HG03045 (cell line): Measurements from ENCODE around the gene BCAR3.

Experiments
- ATAC-seq: cut with Tn5 transposase; IDR thresholded peaks from one replicate; pipeline ENCODE4 v1.9.1; 2021; ENCODE audit warnings: mild to moderate bottlenecking, moderate library complexity; ENCODE audit not compliant: unreplicated experiment

The BCAR3 gene

DNA sequence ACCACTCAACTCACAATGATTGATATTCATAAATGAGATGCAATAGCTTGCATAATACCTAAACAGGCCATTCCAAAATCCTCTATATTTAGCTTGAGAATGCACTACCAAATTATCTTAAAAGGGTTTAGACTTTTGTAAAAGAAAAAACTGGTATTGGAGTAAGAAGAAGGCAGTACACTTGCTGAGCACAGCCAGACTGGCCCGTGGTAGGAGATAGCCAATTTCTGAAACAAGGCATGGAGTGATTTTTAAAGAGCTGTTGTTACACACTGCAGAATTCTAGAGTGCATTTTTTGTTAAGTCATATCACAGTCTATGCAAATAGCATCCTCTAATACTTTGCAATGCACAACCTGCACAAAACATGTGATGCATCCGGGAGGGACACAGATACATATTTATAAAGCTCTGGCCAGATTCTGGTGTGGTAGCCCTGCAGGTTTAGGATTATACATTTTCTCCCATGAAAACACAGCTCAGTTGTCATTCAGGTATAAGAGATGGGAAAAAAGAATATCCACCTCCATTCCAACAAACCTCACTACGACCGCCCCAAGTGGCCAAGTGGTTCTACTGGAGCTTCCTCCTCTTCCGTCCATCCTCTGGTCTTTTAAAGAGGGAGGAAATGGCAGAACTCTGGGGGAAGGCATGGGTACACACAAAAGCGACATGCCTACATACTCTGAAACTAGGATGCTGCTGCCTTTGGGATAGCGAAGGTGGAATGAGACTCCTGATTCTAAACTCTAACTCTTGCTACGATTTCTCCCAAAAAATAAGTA, 40.8 kb downstream of the BCAR3 start:
- ATAC-seq = no peak

DNA sequence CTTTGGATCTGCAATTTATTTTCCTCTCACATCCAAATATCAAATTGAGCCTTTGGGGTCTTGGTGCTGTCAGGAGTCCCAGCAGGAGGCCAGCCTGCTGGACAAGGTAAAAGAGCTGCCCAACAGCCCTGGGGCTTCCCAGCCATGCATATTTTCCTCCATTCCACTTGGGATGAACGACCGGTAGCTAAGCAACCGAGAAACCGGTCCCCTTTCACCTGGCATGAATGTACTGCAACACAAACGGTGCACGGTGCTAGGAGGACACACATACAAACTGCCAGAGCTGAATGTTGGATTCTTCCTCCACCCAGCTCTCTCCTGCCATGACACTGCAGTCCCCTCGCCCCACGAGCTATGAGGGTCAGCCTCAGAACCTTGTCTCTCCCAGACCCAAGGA, 42.7 kb downstream of the BCAR3 start:
- no peak for ATAC-seq

DNA sequence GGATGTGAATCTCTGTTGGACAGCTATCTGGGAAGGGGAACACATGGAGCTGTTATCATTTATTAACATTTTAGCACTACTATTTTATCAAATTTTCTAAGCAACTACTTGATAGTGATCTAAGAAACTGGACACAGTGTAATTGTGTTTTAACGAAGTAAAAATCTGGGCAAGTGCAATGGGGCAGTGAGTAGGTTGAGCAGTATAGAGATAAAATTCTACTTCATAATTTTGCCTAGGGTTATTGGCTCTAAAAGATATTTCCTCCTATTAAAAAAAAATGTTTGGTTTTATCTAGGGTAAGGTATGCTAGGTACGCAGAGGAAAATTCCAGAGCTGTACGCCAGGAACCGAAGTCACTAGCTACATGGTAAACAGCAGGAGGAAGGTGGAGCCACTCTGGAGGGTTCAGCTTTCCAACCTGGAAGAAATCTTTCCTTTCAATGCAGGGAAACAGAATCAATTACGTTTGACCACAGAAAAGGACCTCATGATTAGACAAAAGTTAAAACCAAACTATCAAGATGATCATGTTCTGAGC, 43.3 kb downstream of the BCAR3 start:
- no peak for ATAC-seq

DNA sequence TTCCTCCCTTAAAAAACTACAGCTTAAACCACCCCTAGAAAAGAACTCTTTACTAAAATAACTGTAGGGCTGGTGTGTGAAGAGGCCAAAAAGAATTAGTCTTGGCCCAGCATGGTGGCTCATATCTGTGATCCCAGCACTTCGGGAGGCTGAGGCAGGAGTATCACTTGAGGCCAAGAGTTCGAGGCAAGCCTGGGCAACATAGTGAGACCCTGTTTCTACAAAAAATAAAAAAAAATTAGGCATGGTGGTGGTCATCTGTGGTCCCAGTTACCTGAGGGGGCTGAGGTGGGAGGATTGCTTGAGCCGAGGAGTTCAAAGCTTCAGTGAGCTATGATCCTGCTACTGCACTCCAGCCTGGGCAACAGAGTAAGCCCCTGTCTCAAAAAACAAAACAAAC, 44.9 kb downstream of the BCAR3 start:
- ATAC-seq = no peak

DNA sequence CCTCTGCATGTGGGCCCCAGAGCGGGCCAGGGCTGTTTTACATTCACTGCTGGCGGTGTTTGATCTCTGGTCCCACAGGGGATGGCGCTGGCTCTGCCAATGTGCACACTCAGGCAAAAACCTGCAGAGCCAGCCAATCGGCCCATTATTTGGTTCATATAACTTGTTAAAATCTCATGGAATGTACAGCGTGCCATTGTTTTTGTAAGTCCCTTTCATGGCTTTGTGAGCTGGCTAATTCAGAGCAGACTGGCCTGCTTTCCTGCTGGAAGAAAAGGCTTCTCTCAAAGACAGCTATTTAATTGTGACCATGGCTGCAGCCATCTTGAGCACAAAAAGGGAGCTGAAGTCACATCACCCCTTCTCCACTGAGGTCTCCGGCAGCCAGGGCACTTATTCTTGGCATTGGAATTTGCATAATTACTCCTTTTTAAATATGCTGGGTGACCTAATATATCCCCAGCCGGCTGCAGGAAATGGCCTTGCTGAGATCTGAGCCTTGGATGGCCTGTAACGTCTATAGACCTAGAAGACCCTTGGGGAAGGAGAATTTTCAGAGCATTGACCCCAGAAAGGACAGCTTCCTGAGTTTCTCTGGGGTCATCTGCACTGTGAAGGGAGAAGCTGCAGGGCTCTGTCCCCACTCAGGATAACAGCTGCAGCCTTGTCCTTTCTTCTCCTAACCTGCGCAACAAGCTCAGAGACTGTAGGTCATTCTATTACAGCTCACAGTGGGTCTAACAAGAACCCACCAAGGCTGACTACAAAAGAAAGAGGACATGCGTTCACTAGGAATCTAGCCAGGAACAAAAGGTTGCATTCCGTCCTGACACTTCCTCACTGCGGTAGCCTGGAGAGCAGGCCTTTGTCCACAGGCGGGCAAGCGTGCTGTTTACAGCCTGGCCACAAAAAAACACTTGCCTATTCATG, 45.8 kb downstream of the BCAR3 start:
- no peak for ATAC-seq

DNA sequence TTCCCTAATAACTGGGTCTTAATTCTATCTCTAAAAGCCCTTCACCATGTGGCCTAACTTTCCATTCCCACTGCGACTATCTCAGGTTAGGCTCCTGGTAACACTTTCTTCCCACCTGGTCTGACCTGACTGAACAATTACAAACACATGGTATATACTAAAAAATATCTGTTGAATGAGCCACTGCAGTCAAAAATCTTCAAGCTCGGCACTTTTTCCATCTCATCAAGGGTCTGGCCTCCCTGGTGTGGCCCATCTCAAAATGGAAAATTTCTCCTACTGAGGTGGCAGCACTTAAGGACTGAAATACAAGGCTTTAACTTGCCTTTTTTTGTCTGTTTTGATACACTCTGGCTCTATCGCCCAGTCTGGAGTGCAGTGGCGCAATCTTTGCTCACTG, 48.3 kb downstream of the BCAR3 start:
- no peak for ATAC-seq

DNA sequence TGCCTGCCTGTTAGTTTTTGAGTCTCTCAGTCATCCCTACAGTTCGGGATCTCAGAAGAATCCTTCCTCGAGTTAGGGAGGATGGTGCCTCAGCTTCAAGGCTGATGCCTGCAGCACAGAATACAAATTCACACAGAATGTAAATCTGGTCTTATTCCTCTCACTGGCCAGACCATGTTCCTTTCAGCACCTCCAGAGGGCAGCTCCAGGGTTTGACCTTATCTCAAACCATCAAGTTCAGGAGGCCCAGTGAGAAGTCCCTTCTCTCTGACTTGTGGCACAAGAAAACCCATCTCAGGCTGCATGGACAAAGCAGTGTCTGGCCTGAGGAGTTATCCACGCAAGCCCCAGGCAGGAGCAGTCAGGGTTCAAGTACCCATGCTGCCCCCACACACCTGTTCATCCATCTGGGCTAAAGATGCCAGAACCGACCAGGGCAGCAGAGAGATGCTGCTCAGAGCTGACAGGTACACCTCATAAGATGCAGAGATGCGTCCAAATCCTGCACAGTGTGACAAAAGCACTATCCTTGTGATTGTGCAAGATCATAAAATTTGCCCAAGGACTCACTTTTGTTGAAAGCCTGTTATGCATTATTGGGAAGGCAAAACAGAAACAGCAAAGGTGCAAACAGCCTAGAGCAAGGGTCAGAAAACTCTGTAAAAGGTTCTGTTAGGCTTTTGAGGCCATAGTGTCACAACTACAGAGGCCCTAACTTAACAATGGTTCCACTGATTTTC, 49.8 kb downstream of the BCAR3 start:
- ATAC-seq = no peak

DNA sequence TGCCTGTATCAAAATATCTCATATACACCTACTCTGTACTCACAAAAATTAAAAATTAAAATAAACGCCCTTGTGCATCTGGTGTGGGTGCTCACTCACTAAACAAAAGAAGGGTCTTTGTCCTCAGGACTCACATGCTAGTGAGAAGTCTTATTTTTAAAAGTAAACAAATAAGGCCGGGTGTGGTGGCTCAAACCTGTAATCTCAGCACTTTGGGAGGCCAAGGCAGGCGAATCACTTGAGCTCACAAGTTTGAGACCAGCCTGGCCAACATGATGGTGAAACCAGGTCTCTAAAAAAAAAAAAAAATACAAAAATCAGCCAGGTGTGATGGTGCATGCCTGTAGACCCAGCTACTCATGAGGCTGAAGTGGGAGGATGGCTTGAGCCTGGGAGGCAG, 51.5 kb downstream of the BCAR3 start:
- no peak for ATAC-seq

DNA sequence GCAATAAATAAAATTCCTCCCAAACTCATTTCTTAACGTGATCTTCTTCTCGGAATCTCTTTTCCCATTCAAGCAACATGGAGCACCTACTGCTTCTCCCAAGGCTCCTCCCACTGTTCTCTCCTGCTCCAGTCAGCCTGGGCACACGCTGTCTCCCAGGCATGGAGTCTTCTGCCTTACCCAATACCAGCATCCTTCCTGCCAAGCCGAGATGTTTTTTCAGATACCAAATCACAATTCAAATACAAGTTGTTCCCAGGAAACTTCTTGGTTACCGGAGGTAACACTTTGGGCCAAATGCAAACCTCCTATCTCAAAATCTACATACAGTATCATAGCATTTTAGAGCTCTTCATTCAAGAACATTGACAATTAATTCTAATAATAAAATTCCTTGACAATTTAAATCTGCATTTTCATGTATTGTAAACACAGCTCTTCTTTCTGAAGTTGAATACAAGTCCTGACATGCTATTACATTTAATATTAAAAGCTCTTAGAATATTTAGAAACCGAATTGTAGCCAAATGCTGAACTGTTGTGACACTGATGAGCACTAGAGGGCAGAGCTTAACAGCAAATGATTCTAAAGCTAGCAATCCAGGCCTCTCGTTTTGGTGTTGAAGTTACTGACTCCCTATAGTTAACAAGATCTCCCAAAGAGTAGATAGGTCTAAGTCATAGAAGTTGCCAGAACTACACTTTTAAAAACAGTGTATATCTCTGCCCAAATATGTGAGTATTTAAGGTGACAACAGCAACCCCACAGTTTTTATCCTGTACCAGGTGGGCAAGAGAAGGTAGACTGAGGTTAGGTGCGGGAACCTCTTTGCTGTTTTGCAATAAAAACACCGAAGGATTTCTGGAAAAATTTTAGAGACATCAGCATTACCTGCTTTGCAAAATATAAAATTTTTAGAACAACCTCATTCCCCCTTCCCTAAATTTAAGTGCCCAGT, 52.3 kb downstream of the BCAR3 start:
- no peak for ATAC-seq

DNA sequence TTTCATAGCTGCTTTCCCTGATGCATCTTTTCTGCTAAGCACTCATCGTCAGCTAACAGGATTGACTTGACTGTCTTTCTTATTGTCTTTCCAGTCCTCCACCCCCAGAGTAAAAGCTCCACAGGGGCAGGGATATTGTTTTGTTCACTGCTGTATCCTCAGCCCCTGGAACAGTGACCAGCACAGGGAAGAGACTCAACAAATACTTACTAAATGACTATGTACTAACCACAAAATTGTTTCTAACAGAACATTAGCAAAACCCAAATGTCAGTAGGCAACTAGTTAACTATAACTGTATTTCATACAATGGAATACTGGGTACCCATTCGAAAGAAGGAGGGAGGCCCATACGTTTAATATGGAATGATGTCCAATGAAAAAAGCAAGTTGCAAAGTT, 53.0 kb downstream of the BCAR3 start:
- no peak for ATAC-seq

DNA sequence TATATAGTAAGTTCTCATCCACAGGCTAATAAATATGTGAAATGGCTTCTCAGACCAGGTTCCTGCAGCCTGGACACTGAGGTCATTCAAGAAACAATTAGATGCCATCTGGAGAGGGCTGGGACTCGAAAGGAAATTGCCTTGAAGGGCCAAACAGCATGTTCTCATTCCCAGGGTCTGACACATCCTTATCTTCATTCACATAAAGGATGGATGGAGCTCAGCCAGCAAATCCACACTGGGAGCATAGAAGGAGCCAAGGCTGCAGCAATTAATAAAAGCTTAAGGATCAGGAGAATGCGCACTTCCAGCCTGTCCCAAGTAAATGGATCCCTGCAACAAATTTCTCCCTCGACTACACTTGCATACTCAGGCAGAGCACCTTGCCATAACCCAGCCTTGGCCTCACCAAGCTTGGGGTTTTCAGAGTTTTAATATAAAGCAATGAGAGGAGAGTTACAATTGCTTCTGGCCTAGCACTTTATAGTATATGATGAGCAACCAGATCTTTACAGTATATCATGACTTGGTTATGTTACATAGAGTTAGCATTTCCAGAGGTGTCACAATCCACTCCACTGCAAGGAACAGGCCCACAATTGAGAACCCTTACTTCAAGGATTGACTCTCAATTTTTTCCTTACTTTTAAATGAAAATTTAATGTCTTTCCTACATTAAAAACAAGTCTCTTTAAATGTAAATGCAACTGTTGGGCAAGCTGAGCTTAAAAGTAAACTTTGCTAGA, 55.9 kb downstream of the BCAR3 start:
- ATAC-seq = no peak

DNA sequence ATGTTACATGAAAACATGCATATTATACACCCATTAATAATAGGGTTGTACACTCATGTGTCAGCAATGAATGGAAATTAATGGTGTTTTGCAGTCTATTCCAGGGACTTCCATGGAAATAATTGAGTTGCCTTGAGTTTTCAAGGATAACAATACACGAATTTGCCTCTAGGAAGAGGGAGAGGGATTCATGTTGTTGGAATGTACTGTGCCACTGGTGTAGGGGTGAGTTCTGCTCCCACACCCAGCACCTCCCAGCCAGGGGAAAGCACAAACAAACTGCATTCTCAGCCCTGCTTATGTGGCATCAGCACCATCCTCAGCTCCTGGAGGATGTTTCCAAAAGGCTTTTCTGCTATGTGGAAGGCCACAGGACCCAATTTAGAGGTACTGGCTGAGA, 57.8 kb downstream of the BCAR3 start:
- no peak for ATAC-seq

DNA sequence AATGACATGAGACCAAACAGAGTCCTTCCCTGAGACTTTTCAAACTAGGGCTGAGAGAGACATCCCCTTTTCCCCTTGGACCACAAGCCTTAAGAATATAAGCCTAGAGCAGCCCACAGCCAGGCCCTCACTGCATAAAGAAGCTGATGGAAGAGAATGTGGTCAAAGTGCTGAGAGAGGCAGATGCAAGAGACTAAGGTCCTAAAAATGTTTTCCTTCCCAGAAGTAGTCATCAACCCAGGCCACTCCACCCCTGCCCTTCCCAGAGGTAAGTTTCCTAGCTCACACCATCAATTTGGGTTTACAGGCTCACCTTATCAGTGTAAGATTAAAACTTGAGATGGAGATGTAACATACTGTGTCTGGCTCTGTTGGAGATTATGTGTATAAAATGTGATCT, 58.2 kb downstream of the BCAR3 start:
- ATAC-seq = no peak

DNA sequence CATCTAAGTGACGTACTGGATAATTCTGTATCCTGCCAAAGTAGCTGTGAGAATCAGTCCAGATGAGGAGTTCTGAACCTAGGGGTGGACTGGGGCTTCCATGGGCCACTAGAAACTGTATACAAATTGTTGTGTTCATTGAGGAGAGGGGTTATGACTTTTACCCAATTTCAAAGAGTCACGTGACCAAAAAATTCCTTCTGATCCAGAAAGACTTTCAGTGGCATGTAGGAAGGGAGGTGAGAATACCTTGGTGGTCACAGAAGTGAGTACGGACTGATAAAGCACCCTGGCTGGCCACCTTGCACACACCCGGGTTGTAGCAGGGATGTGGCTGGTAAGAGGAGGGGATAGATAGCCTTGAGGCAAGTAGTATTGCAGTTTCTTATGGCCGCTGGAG, 60.4 kb downstream of the BCAR3 start:
- ATAC-seq = no peak

DNA sequence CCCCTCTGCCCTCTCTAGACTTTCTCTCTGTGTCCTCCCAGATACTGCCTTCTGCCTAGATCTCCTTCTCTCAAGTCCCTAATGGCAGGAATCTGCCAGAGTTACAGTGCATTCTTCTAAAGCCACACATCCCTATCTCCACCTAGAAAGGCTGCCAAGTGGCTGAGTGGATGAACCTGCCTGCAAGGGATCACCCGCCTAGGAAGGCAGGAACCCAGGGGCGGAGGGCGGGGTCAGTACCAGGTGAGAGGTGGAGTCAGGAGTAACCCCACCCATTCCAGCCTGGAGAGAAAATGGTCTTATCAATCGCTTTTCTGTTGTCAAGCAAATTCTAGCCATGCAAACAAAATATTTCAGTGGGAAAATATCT, 60.8 kb downstream of the BCAR3 start:
- ATAC-seq = no peak

DNA sequence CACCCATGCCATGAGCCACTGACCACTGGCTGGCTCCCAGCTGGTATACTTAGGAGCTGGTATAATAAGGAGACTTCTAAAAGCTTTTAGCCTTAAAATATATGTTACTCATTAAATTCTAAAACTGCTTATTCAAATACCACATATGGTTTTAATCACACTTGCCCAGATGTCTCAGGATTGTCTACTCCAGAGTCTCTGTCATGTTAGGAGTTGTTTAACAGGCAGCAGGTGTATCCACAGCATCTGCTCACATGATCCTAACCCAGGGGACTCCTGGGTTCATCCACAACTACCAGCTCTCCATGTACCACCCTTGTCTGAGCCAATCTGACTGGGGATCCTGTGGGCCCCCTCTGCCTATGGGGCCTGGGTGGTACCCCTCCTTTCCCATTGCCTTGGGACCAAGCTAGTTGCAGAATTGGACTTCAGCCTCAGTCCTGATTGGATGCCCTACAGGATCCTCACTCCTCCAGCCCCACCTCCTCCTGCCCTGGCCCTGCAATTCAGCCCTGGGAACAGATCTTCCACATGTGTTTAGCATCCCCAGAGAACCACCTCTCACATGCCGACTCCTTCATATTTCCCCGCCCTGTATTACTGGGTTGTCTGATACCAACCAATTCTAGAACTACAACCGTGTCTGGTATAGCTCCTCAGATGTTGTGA, 61.3 kb downstream of the BCAR3 start:
- ATAC-seq = no peak

DNA sequence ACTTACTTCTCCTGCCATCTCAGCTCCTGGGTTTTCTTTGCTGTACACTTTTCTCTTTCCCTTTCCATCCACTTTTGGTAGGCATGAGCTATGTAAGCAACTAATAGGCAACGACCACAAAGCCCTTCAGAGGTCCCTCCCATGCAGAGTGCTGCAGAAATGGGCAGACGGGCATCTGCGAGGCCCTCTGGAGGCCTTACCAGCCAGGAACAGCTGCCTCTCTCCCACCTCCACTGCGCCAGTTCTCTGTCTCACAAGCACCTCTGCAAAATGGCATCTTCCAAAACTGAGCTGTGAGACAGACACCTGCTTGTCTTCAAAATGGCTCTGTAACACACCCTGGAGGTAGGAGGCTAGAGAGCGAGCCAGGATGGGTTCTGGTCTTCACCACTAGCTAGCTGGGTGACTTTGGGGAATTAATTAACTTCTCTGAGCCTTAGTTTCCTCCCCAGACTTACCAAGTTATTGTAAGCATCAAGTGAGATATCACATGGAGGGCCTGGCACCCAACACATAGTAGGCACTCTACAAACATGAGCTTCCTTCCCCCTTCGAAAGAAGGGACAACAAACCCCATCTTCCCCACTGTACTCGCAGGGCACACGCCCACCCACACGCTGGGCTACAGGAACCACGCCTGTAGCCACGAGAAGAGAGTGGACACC, 62.0 kb downstream of the BCAR3 start:
- ATAC-seq = no peak
